Omental fat pad (tissue), 4 donors: ENCODE data around the gene VWF. TPM values are rescaled to one million over a fixed set of nuclear protein-coding genes. Genes with fewer than 3 reads are reported as not detected.
"Not testable (repeated sequence)": the region's sequence is repeated elsewhere in the genome, so short reads cannot be mapped to it uniquely, and the experiment has no call there.

Experiments
- ATAC-seq: fragments of 150-250 bp; one replicate; pipeline ENCODE4 v1.9.1; 2016; ENCODE audit warnings: mild to moderate bottlenecking, moderate library complexity; ENCODE audit not compliant: low FRiP score
- DNase-seq: peaks from one replicate; pipeline ENCODE4 v3.0.0-alpha.2; 2019; ENCODE audit warnings: low spot score
- CTCF ChIP-seq, 3 donors: fragments of 450-650 bp; IDR thresholded peaks; one replicate each; pipeline ENCODE4 v1.5.1; 2016 to 2017; ENCODE audit warnings: antibody characterized with exemption in 3 of 3, mild to moderate bottlenecking in 3 of 3, moderate library complexity in 2 of 3
- total RNA-seq, 4 donors: library from RNA; depleted of rRNA; stranded (reverse); fragments of >200 nt; gene quantifications; one replicate each; pipeline ENCODE4 v1.1.0, GENCODE V29; 2016

VWF gene
- total RNA-seq, 4 donors from 2014 or later, result 78.4 to 1,203 (median 422) TPM

DNA sequence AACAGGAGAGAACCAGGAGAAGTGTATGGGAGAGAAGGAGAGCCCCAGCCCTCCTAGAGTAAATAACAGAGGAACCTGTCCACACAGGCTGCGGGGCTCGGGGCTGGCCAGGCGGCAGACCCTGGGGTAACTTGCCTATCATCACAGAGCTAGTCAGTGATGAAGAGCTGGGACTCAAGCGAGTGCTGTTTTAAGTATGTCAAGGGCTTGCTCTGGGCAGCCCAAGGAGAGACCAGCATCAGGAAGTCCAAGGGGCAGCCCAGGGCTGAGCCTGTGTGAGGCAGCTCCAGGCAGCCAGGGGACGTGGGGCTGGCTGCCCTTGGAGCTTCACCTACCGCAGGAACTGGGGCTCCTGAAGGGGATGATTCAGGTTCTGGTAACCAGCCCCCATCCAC, 10.0 kb downstream of the VWF start:
- TF ChIP-seq CTCF (IDR thresholded peaks at IDR 0.05), result no peak
- ATAC-seq (no peak), DNase-seq (no peak)

GRCh38 chr12:6113691-6114475, 10.6 kb downstream of the VWF start:
- TF ChIP-seq CTCF (IDR thresholded peaks at IDR 0.05), result no peak
- DNase-seq, result no peak

DNA sequence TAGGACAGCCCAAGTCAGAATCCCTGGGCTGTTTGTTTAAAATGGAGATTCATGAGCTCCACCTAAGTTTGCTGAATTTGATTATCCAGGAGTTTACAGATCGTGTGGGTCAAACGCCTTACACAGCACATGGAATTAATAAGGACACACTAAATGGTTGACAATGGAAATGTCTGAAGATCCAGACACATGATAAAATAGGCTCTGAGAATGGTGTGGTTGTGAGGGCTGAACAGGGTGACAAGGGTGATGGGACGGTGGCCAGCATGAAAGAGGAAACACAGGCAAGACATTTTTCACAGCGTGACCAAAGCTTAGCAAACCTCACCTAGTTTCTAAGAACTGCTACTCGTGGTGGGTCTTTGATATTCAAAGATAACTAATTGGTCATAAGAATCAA, 12.5 kb downstream of the VWF start:
- DNase-seq (no peak), ATAC-seq (no peak)
- no peak for TF ChIP-seq CTCF (IDR thresholded peaks at IDR 0.05)

More at GRCh38 chr12:6113691-6114475, 10.6 kb downstream of the VWF start:
- ATAC-seq, result no peak

GRCh38 chr12:6110006-6110405, 14.5 kb downstream of the VWF start:
- DNase-seq (no peak), ATAC-seq (peak; percentile 48)
- no peak for TF ChIP-seq CTCF (IDR thresholded peaks at IDR 0.05)

DNA sequence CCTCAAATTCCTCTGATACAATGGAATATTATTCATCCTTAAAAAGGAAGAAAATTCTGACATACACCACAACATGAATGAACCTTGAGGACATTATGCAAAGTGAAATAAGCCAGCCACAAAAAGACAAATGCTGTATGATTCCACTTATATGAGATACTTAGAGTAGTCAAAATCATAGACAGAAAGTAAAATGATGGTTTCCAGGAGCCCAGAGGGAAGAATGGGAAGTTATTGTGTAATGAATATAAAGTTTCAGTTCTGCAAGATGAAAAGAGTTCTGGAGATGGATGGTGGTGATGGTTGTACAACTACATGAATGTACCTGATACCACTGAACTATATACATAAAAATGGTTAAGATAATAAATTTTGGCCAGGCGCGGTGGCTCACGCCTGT, 18.3 kb downstream of the VWF start:
- ATAC-seq, result no peak
- DNase-seq, result no peak
- no peak for TF ChIP-seq CTCF (IDR thresholded peaks at IDR 0.05)

GRCh38 chr12:6104842-6105241, 19.6 kb downstream of the VWF start:
- ATAC-seq, result no peak
- DNase-seq, result no peak
- TF ChIP-seq CTCF (IDR thresholded peaks at IDR 0.05), result no peak

- no peak for DNase-seq
- ATAC-seq, result no peak
- no peak for TF ChIP-seq CTCF (IDR thresholded peaks at IDR 0.05)
These were observed 20.4 kb downstream of the VWF start for GRCh38 chr12:6104027-6104426.

DNA sequence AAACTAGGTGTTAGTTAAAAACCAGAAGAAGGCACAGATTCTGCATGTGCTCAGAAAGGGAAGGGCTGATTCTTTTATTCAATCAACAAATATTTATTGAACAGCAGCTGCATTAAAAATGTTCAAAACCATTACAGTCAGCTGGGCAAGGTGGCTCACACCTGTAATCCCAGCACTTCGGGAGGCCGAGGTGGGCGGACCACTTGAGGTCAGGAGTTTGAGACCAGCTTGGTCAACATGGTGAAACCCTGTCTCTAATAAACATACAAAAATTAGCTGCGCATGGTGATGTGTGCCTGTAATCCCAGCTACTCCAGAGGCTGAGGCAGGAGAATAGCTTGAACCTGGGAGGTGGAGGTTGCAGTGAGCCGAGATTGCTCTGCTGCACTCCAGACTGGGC, 22.4 kb downstream of the VWF start:
- not testable (repeated sequence) for ATAC-seq

More for the DNA sequence above, 22.4 kb downstream of the VWF start:
- not testable (repeated sequence) for DNase-seq
